Activated CD8-positive, alpha-beta memory T cell treated with anti-CD3 and anti-CD28 coated beads, Interleukin-2, amount 50 U/mL, for 4 hours (primary cell): ENCODE measurements around the gene PDE3B.
A peak's percentile ranks its signal among the peaks of the same experiment; 100 is the strongest.
"Not testable (repeated sequence)": the region's sequence is repeated elsewhere in the genome, so short reads cannot be mapped to it uniquely, and the experiment has no call there.

Experiments
- DNase-seq: peaks from one replicate; pipeline ENCODE4 v3.0.0-alpha.2; 2020

Gene PDE3B

GRCh38 chr11:14642873-14643696 lies 519 bp upstream of the PDE3B start:
- DNase-seq: peak; percentile 21

- peak; percentile 52 for DNase-seq
These were observed 816 bp downstream of the PDE3B start for GRCh38 chr11:14644226-14645014.

GRCh38 chr11:14645015-14645912 lies 1.7 kb downstream of the PDE3B start:
- DNase-seq: peak; percentile 27

- no peak for DNase-seq
These were observed 2.6 kb downstream of the PDE3B start for GRCh38 chr11:14645985-14646900.

- DNase-seq: no peak
These were observed 6.5 kb downstream of the PDE3B start for GRCh38 chr11:14650064-14650463.

GRCh38 chr11:14653090-14653489 lies 9.5 kb downstream of the PDE3B start:
- DNase-seq: no peak

GRCh38 chr11:14655435-14655834 lies 11.8 kb downstream of the PDE3B start:
- no peak for DNase-seq

GRCh38 chr11:14656536-14657457 lies 13.2 kb downstream of the PDE3B start:
- DNase-seq: no peak

GRCh38 chr11:14657841-14658240 lies 14.2 kb downstream of the PDE3B start:
- DNase-seq: no peak

- DNase-seq: not testable (repeated sequence)
These were observed 21.3 kb downstream of the PDE3B start for GRCh38 chr11:14664926-14665325.

- DNase-seq: not testable (repeated sequence)
These were observed 23.7 kb downstream of the PDE3B start for GRCh38 chr11:14667329-14667728.

- no peak for DNase-seq
These were observed 25.2 kb downstream of the PDE3B start for GRCh38 chr11:14668731-14669301.

GRCh38 chr11:14669499-14669898 lies 25.9 kb downstream of the PDE3B start:
- no peak for DNase-seq

GRCh38 chr11:14669958-14670357 lies 26.4 kb downstream of the PDE3B start:
- no peak for DNase-seq

- DNase-seq: no peak
These were observed 29.0 kb downstream of the PDE3B start for GRCh38 chr11:14672635-14673034.

- no peak for DNase-seq
These were observed 29.8 kb downstream of the PDE3B start for GRCh38 chr11:14673421-14673820.

- no peak for DNase-seq
These were observed 30.3 kb downstream of the PDE3B start for GRCh38 chr11:14673824-14674405.

GRCh38 chr11:14676068-14676467 lies 32.5 kb downstream of the PDE3B start:
- DNase-seq: no peak

- no peak for DNase-seq
These were observed 33.5 kb downstream of the PDE3B start for GRCh38 chr11:14677146-14677545.

- no peak for DNase-seq
These were observed 34.7 kb downstream of the PDE3B start for GRCh38 chr11:14678350-14678749.
